Myocyte (in vitro differentiated cells): ENCODE results near the gene SLC9A9. TPM values are rescaled to one million over a fixed set of nuclear protein-coding genes. Genes with fewer than 3 reads are reported as not detected.
"Not testable (repeated sequence)": the region's sequence is repeated elsewhere in the genome, so short reads cannot be mapped to it uniquely, and the experiment has no call there.

ENCODE experiments used
- DNase-seq: peaks from one replicate; pipeline ENCODE4 v3.0.0-alpha.2; 2012; ENCODE audit warnings: low read depth
- polyA plus RNA-seq: library from polyadenylated mRNA; unstranded; fragments of >200 nt; gene quantifications from one replicate; pipeline ENCODE4 v1.2.1, GENCODE V29; 2012; ENCODE audit warnings: missing spikeins
- total RNA-seq: library from RNA; depleted of rRNA; stranded (reverse); fragments of >200 nt; gene quantifications from 2 replicates; pipeline ENCODE4 v1.2.3, GENCODE V29; 2014

The SLC9A9 gene
- 7.4 and 13.2 TPM in 2 replicates for total RNA-seq
- polyA plus RNA-seq, result 3.9 TPM

DNA sequence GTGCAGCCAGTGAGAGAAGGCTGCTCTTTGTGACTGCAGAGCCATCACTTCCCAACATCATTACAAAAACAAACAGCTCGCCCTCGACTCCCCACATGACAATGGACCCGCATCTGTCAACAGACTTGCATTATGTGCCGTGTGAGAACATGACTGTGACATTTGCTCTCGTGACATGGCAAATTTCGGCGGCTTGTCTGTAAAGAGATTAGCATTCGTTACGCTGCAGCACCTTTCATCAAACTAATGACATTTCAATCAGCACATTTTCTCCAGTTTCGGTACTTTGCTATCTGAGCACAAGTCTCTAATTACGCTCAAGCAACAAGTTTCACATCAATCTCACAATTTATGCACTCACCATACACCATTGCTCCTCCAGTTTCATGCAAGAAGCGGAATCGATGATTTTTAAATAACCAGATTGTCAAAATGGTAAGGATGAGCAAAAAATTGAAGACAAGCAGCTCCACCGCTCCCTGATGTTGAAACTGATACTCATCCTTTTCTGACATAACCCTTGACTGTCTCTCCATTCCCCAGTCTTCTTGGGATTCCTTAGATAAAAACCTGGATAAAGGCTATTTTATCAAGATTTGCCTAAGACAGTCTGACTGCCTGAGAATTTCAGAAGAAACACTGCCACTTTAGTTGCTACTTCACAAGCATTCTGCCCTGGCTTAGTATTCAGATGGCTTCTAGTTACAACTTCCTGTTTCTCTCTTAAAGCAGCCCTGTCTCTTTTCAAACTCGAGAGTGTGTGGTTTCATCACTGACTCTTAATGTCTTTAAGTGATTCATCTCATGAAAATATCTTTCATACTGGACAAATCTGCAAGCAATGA, at the start of gene SLC9A9:
TSS of gene SLC9A9 (minus strand) at position 682 of the 845 bp plus-strand sequence. CDS start at position 536, 146 bp downstream.
- DNase-seq, result peak; percentile 73

DNA sequence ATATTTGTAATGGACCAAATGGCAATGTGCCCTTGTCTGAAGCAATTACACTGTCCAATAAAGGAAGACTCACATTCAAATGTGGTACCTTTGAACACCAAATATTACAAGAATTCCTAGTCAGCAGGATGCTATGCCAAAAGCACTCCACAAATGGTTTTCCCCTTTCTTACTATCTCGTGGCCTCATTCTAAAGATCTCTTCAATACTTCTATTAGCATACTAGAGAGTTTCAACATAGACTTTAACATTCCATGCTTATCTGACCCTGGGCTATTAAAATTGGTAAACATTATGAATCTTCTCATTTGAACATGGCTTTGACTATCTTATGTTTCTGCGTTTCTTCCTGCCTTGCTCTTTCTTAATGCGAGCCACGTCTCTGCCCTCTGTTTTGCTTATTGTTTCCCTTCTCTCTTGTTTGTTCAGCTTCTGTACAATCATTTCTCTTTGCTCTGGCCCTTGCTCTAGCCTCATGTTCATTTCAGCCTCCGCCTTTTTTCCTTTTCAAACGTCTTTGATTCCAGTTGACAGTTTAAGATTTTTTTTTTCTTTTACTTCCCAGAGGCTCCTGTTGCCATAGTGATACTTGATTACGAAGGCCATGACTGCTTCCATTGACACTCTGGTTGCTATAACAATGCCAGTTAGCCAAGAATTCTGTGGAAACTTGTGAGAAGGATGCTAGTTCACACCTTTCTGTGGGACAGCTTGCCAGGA, 49.5 kb upstream of the SLC9A9 start:
- DNase-seq, result peak; percentile 31

GRCh38 chr3:143896486-143896885, 48.2 kb upstream of the SLC9A9 start:
- DNase-seq, result peak; percentile 48

DNA sequence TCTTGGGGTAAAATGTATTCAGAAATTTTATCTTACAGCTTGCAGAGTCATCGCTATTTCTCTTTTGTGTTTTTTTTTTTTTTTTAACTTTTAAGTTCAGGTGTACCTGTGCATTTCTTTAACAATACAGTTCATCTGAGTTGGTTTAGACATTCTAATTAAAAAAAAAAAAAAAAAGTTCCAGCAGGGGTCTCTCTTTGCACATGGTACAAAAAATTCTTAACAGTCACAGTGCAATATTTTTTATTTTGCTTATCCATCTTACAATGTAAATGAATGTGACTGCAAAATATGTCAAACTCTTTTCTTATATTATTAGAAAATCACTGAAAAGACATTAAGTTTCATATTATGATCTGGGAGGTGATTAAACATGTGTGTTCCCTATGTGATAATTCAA, 47.5 kb upstream of the SLC9A9 start:
- peak; percentile 32 for DNase-seq

DNA sequence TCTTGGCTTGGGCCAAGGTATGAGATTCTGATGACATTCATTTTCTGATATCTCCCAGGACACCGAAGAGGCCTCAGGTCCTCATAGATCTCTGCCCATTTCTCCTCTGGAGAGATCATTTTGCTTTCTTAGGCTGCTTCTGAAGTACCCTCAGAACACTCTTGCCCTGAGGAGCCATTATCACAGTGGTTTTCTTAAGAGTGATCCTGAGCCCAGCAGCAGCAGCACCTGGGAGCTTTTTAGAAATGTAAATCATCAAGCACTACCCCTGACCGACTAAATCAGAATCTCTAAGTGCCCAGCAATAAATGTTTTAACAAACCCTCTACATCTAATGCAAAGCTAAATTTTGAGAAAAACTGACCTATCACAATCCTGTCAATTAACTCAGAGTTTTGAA, 40.6 kb upstream of the SLC9A9 start:
- no peak for DNase-seq

DNA sequence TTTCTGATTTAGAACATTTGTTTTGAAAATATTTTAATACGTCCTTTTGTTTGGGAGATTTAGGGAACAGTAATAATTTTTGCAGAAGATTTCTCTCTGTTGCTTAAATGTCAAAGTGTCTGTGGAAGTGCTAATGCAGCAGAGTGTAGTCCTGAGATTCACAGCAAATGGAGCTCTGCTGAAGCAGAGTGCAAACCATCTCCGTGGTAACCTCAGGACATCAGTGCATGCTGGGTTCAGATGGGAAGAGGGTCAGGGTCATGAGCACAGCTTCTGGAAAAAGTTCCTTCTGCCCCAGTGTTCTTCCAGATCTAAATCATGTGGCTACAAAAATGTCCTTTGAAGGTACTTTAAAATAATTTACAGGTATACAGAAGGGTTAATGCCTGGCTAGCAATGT, 39.9 kb upstream of the SLC9A9 start:
- no peak for DNase-seq

DNA sequence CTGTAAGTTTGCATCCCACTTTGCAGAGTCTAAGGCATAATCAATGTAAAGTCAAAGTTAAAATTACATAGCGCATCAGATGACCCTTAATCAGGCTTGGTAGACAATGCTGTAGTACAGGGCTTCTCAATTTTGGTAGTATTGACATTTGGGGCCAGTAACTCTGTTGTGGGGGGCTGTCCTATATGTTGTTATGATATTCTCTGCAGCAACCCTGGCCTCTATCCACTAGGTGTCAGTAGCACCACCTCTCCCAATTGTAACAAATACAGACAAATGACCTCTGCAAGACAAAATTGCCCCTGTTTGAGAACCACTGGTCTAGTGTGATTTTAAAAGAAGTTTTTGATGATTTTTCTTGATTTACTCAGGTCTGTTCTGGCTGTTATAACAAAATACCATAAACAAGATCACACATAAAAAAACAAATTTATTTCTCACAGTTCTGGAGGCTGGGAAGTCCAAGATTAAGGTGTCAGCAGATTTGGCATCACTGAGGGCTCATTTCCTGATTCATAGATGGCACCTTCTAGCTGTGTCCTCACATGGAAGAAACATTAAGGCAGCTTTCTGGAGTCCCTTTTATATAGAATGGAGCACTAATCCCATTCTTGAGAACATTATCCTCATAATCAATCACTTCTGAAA, 37.6 kb upstream of the SLC9A9 start:
- peak; percentile 35 for DNase-seq

DNA sequence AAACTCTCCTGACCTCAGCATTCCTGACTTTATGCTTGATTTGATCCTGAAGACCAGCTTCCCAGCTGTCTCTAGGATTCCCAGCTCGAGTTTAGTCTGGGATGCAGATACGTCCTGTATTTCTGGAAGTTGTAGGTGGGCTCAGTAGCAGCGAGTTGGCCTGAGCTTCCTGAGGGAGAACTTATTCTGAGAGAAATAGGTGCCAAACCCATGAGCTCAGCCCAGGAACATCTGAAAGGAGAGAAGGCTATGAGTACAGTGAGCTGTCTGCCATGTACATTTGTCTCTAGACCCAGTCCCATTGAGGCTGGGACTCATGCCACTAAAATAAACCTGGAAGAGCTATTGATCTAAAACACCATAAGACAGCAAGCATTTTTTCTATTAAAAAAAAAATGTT, 36.6 kb upstream of the SLC9A9 start:
- no peak for DNase-seq

DNA sequence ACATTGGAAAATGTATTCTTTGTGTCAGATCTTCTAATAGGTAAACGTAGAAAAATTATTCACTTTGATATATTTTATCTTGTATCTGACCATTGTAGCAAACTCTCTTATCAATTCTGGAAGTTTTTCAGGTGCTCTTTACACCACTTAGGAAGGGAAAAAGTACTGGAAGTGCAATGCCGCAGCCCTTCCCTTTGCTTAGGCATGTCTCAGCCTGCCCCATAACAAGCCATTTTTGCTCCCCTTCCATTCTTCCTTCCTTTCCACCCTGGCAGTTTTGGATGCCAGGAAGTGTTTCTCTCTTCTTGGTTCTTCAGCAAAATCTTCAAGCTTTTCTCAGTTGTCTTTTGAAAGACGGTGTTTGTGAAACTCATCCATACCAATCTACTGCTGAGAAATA, 34.9 kb upstream of the SLC9A9 start:
- no peak for DNase-seq

GRCh38 chr3:143881095-143881494, 32.8 kb upstream of the SLC9A9 start:
- DNase-seq, result no peak

- DNase-seq, result no peak
These were observed 27.3 kb upstream of the SLC9A9 start for GRCh38 chr3:143875546-143875945.

DNA sequence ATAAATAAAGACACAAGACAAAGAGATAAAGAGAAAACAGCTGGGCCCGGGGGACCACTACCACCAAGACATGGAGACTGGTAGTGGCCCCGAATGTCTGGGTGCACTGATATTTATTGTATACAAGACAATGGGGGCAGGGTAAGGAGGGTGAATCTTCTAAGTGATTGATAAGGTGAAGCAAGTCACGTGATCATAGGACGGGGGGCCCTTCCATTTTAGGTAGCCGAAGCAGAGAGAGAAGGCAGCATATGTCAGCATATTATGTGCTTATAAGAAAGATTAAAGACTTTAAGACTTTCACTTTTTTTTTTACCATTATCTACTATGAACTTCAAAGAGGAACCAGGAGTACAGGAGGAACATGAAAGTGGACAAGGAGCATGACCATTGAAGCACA, 25.3 kb upstream of the SLC9A9 start:
- not testable (repeated sequence) for DNase-seq

DNA sequence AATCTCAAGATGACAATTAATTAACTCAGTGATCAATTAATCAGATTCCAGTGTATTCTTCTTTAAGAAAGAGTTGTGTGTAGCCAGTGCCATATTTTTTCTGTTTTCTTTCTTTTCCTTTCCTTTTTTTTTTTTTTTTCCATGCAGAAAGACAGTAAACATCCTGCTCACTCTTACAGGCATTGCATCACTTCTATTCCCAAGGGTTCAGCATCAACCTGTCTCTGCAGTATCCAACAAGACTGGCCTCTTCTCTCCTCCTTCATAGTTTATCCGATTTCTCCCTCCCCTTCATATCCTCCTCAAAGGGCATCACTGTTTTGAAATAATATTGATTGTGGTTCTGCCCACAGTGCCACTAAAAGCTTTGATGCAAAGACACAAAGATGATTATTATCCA, 17.0 kb upstream of the SLC9A9 start:
- no peak for DNase-seq

DNA sequence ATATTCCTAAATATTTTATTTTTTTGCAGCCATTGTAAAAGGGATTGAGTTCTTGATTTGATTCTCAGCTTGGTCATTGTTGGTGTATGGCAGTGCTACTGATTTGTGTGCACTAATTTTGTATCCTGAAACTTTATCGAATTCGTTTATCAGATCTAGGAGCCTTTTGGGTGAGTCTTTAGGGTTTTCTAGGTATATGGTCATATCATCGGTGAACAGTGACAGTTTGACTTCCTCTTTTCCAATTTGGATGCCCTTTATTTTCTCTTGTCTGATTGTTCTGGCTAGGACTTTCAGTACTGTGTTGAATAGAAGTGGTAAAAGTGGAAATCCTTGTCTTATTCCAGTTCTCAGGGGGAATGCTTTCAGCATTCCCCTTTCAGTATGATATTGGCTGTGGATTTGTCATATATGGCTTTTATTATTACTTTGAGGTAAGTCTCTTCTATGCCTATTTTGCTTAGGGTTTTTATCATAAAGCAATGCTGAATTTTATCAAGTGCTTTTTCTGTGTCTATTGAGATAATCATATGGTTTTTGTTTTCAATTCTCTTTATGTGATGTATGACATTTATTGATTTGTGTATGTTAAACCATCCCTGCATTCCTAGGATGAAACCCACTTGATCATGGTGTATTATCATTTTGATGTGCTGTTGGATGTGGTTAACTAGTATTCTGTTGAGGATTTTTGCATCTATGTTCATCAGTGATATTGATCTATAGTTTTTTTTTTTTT, 11.4 kb upstream of the SLC9A9 start:
- DNase-seq, result no peak

- DNase-seq, result peak; percentile 10
These were observed 8.1 kb upstream of the SLC9A9 start for GRCh38 chr3:143856252-143856970.

DNA sequence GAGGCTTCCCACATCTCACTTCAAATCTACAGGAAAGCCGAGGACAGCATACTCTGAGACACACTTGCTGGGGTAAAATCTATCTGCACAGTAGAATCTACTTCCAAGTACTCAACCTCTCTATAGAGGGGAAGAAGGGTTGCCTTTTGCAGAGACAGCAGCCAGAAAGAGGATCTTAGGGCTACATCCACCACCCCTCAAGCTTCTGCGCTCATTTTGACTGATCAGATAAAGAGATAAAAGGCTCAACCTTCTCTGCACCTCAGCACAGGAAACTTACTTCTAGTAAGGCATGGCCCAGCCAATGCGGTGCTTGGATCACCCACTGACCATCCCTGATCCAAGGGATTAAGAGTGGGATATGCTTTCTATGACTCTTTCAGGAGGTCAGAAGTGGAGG, 6.9 kb upstream of the SLC9A9 start:
- no peak for DNase-seq

GRCh38 chr3:143851331-143852017, 3.2 kb upstream of the SLC9A9 start:
- no peak for DNase-seq

DNA sequence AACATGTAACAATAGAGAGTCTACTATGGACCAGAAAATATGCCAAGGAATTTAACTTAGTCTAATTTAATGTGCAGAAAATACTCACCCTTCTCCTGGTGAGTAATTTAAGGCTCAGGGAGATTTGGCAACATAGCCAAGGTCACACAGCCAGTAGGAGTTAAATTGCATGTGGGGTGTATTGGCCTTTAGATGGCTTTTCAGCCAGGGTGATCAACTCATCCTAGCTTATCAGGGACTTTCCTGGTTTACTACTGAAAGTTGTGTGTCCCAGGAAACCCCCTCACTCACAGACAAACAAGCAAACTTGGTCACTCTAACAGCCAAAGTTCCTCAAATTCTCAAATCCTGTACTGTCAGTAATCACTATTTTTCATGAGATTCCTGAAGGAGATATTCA, 2.6 kb upstream of the SLC9A9 start:
- DNase-seq, result no peak

GRCh38 chr3:143849854-143850549, 1.7 kb upstream of the SLC9A9 start:
- peak; percentile 75 for DNase-seq
